MG63 (cell line): ENCODE measurements around the gene PSENEN. TPM values are rescaled to one million over a fixed set of nuclear protein-coding genes. Genes with fewer than 3 reads are reported as not detected.
A peak's percentile ranks its signal among the peaks of the same experiment; 100 is the strongest.

Experiments
- DNase-seq: peaks from one replicate; pipeline ENCODE4 v3.0.0-alpha.2; 2020
- H3K27me3 ChIP-seq: fragments of 250-450 bp; sonication (Bioruptor Pico); 2 replicates; pipeline ENCODE4 v1.5.1; 2020; ENCODE audit warnings: mild to moderate bottlenecking, moderate library complexity
- H3K36me3 ChIP-seq: fragments of 250-450 bp; sonication (Bioruptor Pico); 2 replicates; pipeline ENCODE4 v1.5.1; 2020; ENCODE audit warnings: mild to moderate bottlenecking, moderate library complexity
- H3K4me3 ChIP-seq: fragments of 250-450 bp; sonication (Bioruptor Pico); 2 replicates; pipeline ENCODE4 v1.5.1; 2020; ENCODE audit warnings: mild to moderate bottlenecking, moderate library complexity
- H3K9me3 ChIP-seq: fragments of 250-450 bp; sonication (Bioruptor Pico); 2 replicates; pipeline ENCODE4 v1.5.1; 2020; ENCODE audit warnings: mild to moderate bottlenecking, moderate library complexity
- total RNA-seq: library from RNA; depleted of rRNA; stranded (reverse); fragments of >200 nt; shearing (Covaris generic); gene quantifications from 2 replicates; pipeline ENCODE4 v1.2.3, GENCODE V29; 2014; ENCODE audit warnings: low replicate concordance; rRNA removed

PSENEN gene
- total RNA-seq, result 37.6 and 76.2 TPM in 2 replicates

GRCh38 chr19:35745328-35746086 lies at the start of gene PSENEN, which contains the start of gene U2AF1L4:
Gene PSENEN, plus strand, starts transcription at chr19:35745651. Its CDS starts 280 bp downstream, at chr19:35745931.
Gene U2AF1L4, minus strand, starts transcription at chr19:35745418. Its CDS starts 27 bp downstream, at chr19:35745391.
- H3K36me3 ChIP-seq, result peaks cover 3% of the 10 kb centered on the region; the same call in 1 of the 2 replicates
- H3K27me3 ChIP-seq, result no peaks in the 10 kb centered on the region
- H3K9me3 ChIP-seq, result no peaks in the 10 kb centered on the region
- H3K4me3 ChIP-seq, result peak within 1 kb of the TSS; percentile 87
- DNase-seq, result peak; percentile 98

DNA sequence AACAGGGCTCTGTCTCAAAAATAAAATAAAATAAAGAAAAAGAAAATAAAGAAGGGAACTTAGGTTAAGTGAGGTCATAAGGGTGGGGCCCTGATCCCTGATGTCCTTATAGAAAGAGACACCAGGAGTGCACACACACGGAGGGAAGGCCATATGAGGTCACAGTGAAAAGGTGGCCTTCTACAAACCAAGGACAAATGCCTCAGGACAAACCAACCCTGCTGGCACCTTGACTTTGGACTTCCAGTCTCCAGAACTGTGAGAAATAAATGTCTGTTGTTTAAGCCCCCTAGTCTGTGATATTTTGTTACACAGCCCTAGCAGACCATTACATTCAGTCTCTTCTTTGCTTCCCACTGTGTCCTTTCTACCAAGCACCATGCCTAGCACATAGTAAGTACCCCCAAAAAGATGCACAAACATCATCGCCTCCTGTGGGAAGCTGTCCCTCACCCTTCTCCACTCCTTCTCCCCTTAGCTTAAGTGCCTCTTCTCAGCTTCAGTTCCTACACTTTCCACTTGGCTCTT lies 49.5 kb upstream of the PSENEN start:
- no peaks in the 10 kb centered on the region for H3K27me3 ChIP-seq
- H3K36me3 ChIP-seq, result no peaks in the 10 kb centered on the region
- H3K4me3 ChIP-seq, result no peak overlapping the region
- H3K9me3 ChIP-seq, result no peaks in the 10 kb centered on the region
- DNase-seq, result no peak

DNA sequence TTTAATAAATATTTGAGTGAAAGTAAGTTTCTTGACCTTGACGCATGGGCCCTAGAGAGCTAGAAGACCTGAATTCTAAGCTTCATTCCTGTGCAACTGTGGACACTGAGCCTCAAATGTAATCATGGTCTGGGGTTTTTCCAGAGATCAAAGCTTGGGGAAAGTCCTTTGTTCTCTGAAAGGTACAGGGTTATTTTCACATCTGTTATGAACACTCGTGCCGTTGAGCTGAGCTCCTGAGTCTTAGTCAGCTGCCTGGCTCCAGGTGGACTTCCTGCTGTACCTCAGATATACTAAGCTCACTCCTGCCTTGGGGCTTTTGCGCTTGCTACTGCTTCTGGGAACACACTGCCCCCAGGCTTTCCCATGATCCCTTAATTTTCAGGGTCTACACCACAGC lies 48.6 kb upstream of the PSENEN start:
- no peaks in the 10 kb centered on the region for H3K27me3 ChIP-seq
- DNase-seq, result no peak
- no peaks in the 10 kb centered on the region for H3K36me3 ChIP-seq
- no peak overlapping the region for H3K4me3 ChIP-seq
- H3K9me3 ChIP-seq, result no peaks in the 10 kb centered on the region

DNA sequence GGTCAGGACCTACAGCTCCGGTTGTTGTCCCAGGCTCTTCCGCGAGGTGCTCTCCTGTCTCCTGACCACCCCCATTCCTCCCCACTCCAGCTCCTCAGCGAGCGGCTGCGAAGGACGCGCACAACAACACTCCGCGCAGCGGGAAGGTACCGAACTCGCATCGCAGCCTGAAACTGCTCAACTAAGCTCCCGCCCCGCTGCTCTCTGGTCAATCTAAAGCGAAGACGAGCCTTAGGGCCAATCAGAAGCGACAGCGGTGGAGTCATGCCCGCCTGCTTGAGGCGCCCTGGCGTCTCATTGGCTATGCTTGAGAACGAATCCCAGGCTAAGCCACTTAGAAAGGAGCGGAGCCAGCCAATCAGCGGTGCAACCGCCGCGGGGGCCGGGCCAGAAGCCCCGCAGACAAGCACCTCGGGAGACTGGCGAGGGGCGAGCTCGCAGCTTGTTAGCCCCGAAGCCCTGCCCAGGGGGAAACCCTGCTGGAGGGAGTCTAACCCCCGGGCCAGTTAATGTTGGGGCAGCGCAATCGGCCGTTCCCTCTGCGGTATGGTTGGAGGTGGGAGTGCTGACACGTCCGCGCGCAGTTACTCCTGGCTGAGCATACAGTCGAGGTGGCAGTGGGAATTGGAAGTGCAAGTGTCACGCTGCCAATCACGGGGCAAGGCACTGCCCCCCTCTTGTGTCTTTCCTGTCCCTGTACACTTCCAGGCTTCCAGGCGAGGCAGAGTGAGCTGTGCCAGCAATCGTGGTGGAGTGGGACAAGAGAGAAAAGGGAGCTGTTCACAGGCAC lies 43.0 kb upstream of the PSENEN start:
- DNase-seq, result peak; percentile 98
- peak overlapping the region; percentile 64 for H3K4me3 ChIP-seq
- no peaks in the 10 kb centered on the region for H3K9me3 ChIP-seq
- H3K27me3 ChIP-seq, result no peaks in the 10 kb centered on the region
- no peaks in the 10 kb centered on the region for H3K36me3 ChIP-seq

- no peaks in the 10 kb centered on the region for H3K27me3 ChIP-seq
- H3K4me3 ChIP-seq, result no peak overlapping the region; the same call in 1 of the 2 replicates
- H3K9me3 ChIP-seq, result no peaks in the 10 kb centered on the region
- no peaks in the 10 kb centered on the region for H3K36me3 ChIP-seq
- DNase-seq, result no peak
Observed at GRCh38 chr19:35703343-35703742, 42.1 kb upstream of the PSENEN start.

DNA sequence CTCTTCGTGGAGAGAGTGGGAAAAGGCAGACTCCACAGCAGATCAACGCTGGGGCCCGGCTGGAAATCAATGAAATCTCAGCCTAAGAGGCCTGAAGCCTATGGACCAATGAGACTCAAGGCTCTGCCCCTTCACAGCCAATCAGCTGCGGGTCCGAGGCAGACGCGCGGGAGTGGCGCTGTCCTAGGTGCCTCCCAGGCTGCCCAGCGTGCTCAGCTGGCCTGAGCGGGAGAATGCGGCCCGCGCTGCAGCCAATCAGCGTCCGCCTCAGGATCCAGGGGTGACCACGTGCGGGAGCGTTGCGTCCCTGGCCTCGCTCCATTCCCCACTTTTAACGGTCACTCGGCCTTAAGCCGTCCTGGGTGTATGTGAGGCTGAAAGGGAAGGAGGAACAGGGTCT lies 41.2 kb upstream of the PSENEN start, which contains the start of gene ZBTB32:
ZBTB32 (plus strand) TSS at position 341 of the 400 bp plus-strand sequence. CDS start 10,069 bp downstream, outside the sequence.
- peak; percentile 22 for DNase-seq
- H3K4me3 ChIP-seq, result no peak within 1 kb of the TSS
- H3K9me3 ChIP-seq, result no peaks in the 10 kb centered on the region
- H3K27me3 ChIP-seq, result no peaks in the 10 kb centered on the region
- H3K36me3 ChIP-seq, result no peaks in the 10 kb centered on the region

- Histone ChIP-seq H3K9me3 (no peaks in the 10 kb centered on the region), H3K27me3 (no peaks in the 10 kb centered on the region)
Observed at GRCh38 chr19:35708391-35708790, 37.1 kb upstream of the PSENEN start.

GRCh38 chr19:35710784-35711723 lies 34.4 kb upstream of the PSENEN start:
- DNase-seq, result peak; percentile 26
- H3K9me3 ChIP-seq, result no peaks in the 10 kb centered on the region
- H3K27me3 ChIP-seq, result no peaks in the 10 kb centered on the region
- no peaks in the 10 kb centered on the region for H3K36me3 ChIP-seq
- no peak overlapping the region for H3K4me3 ChIP-seq

More at GRCh38 chr19:35708391-35708790, 37.1 kb upstream of the PSENEN start:
- Histone ChIP-seq H3K36me3 (no peaks in the 10 kb centered on the region), H3K4me3 (no peak overlapping the region)
- DNase-seq, result no peak

DNA sequence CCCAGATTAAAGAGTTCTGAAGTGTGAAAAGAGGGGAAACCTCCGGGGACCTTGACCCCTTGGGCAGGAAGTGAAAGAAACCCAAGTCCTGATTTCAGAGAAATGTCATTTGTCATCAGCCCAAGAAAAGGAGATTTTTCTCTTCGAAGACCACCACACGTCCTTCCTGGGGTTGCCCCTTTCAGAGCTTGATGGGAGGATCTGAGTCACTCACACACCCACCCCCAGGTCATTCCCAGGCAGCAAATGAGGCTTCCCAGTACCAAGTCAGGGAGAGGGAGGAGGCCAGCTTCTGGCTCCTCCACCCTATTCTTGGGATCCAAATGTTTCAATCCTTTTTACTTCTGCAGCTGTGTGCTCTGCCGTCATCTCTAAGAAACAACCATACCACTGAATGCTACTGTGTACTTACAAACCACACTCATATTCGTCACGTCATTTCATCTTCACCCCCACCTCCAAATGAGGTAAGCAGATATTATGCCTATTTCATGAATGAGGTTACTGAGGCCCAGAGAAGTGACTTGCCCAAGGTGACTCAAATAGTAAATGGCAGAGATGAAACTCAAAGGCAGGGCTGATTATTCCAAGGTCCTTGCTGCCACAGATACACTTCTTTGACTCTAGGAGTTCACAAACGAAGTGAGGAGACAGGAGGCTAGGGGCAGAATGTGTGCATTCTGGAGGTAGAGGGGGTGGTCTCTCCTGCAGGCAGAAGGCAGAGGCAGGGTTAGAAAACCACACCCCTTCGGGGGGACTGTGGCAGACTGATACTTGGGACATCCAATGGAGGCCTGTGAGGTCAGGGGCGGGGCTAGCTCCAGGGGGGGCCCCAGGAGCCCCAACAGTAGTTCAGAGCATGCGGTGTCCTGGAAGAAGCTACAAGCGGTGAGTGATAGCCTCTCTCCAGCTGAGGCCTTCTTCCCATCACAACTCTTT lies 32.6 kb upstream of the PSENEN start:
- H3K36me3 ChIP-seq, result no peaks in the 10 kb centered on the region
- H3K9me3 ChIP-seq, result no peaks in the 10 kb centered on the region
- no peak overlapping the region for H3K4me3 ChIP-seq
- no peaks in the 10 kb centered on the region for H3K27me3 ChIP-seq
- DNase-seq, result no peak

- Histone ChIP-seq H3K36me3 (peaks cover 2% of the 10 kb centered on the region), H3K9me3 (no peaks in the 10 kb centered on the region), H3K27me3 (no peaks in the 10 kb centered on the region), H3K4me3 (no peak overlapping the region)
- no peak for DNase-seq
Observed at GRCh38 chr19:35713506-35713850, 32.0 kb upstream of the PSENEN start.

DNA sequence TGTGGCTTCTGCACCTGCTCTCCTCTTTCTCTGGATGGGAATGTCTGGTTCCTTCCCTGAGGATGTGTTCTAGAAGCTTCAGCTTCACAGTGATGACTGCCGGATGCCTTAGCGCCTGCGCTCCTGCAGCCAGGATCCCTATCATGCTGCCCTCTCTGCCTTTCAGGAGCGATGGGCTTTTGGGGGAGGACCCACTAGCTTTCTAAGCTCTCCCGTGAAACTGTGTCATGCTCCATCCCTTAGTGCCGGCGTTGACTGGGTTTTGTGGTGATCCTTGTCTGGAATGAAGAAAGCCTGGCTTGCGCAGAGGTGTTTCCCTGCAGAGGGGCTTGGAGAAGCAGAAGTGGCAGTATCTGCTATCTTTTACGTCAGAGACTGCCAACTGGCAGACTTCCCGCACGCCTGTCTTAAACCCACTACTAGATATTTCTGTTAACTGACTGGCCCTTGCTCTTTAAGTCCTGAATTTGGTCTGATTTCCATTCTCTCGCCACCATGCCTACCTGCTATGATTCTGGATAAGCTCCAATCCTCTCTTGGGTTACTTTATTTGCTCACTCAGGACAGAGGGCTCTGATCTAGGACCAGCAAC lies 31.5 kb upstream of the PSENEN start:
- no peak overlapping the region for H3K4me3 ChIP-seq
- no peaks in the 10 kb centered on the region for H3K9me3 ChIP-seq
- H3K27me3 ChIP-seq, result no peaks in the 10 kb centered on the region
- no peak for DNase-seq
- H3K36me3 ChIP-seq, result peaks cover 7% of the 10 kb centered on the region

GRCh38 chr19:35714601-35715354 lies 30.7 kb upstream of the PSENEN start:
- Histone ChIP-seq H3K9me3 (no peaks in the 10 kb centered on the region), H3K36me3 (peaks cover 14% of the 10 kb centered on the region), H3K27me3 (no peaks in the 10 kb centered on the region), H3K4me3 (no peak overlapping the region)
- no peak for DNase-seq

- Histone ChIP-seq H3K9me3 (no peaks in the 10 kb centered on the region), H3K27me3 (no peaks in the 10 kb centered on the region), H3K36me3 (peaks cover 19% of the 10 kb centered on the region), H3K4me3 (peak overlapping the region; percentile 89; the same call in 1 of the 2 replicates)
- no peak for DNase-seq
Observed at GRCh38 chr19:35715355-35715809, 30.1 kb upstream of the PSENEN start.
